HEK293 (cell line): ENCODE data around the gene BORCS5.

Source experiments
- CTCF ChIA-PET: fragments of 350-600 bp; formaldehyde crosslinking; extraction: SDS; loops from one replicate; lab custom pipeline; 2021; ENCODE audit warnings: antibody characterized with exemption; lab: Yijun Ruan, JAX
- POLR2A ChIA-PET: fragments of 300-600 bp; formaldehyde crosslinking; extraction: SDS; loops from one replicate; lab custom pipeline; 2020; ENCODE audit warnings: antibody characterized with exemption, inconsistent platforms; lab: Yijun Ruan, JAX
- H3K27ac ChIP-seq: fragments of 200-500 bp; sonication (Bioruptor generic); 2 replicates; pipeline ENCODE4 v1.5.1; 2014; ENCODE audit warnings: low read depth, low read length, control low read depth, inconsistent platforms; ENCODE audit errors: extremely low read depth
- H3K36me3 ChIP-seq, 2 experiments: fragments of 200-500 bp in 1 of 2; sonication (Bioruptor generic) in 1 of 2; 1 replicate in 1 of 2; 2 replicates in 1 of 2; pipeline ENCODE4 v1.5.1; 2014 to 2017; ENCODE audit warnings: inconsistent platforms in 2 of 2, low read length in 2 of 2; ENCODE audit not compliant: control insufficient read depth in 2 of 2, insufficient read depth in 1 of 2
- H3K4me1 ChIP-seq: fragments of 200-500 bp; sonication (Bioruptor generic); 2 replicates; pipeline ENCODE4 v1.5.1; 2014; ENCODE audit warnings: mild to moderate bottlenecking, low read length, inconsistent platforms; ENCODE audit not compliant: control insufficient read depth, insufficient read depth
- H3K4me3 ChIP-seq: 2 replicates; pipeline ENCODE4 v1.5.1; 2011; ENCODE audit warnings: low read depth, mild to moderate bottlenecking, control low read depth, low read length, moderate library complexity
- H3K9me3 ChIP-seq: fragments of 200-500 bp; sonication (Bioruptor generic); 2 replicates; pipeline ENCODE4 v1.5.1; 2014; ENCODE audit warnings: low read depth, low read length, inconsistent platforms; ENCODE audit not compliant: control insufficient read depth, insufficient read depth
- GFI1B ChIP-seq: fragments of 450-650 bp; formaldehyde crosslinking; IDR thresholded peaks from 2 replicates; pipeline ENCODE4 v1.5.1; 2016; ENCODE audit warnings: missing biosample characterization, missing genetic modification characterization
- MEIS1 ChIP-seq: sonication (generic); formaldehyde crosslinking; IDR thresholded peaks from 2 replicates; pipeline ENCODE4 v1.8.1; 2022; ENCODE audit warnings: missing genetic modification reagents, mild to moderate bottlenecking, borderline replicate concordance
- TRIM28 ChIP-seq: IDR thresholded peaks from 2 replicates; pipeline ENCODE4 v1.6.1; 2011; ENCODE audit warnings: low read length, control low read depth, borderline replicate concordance
- YY1 ChIP-seq: fragments of 450-650 bp; formaldehyde crosslinking; IDR thresholded peaks from 2 replicates; pipeline ENCODE4 v1.5.1; 2018; ENCODE audit warnings: missing biosample characterization, missing genetic modification characterization
- YY2 ChIP-seq: fragments of 450-650 bp; formaldehyde crosslinking; IDR thresholded peaks from 2 replicates; pipeline ENCODE4 v1.5.1; 2016; ENCODE audit warnings: missing biosample characterization, missing genetic modification characterization
- ZFP3 ChIP-seq: fragments of 450-650 bp; formaldehyde crosslinking; IDR thresholded peaks from 2 replicates; pipeline ENCODE4 v1.5.1; 2016; ENCODE audit warnings: low read depth, missing biosample characterization, missing genetic modification characterization
- ZNF16 ChIP-seq: fragments of 450-650 bp; formaldehyde crosslinking; IDR thresholded peaks from 2 replicates; pipeline ENCODE4 v1.5.1; 2016; ENCODE audit warnings: low read depth, missing biosample characterization, missing genetic modification characterization
- ZNF248 ChIP-seq: fragments of 450-650 bp; formaldehyde crosslinking; IDR thresholded peaks from 2 replicates; pipeline ENCODE4 v1.5.1; 2017; ENCODE audit warnings: missing biosample characterization, missing genetic modification characterization
- ZNF292 ChIP-seq: fragments of 450-650 bp; formaldehyde crosslinking; IDR thresholded peaks from 2 replicates; pipeline ENCODE4 v1.5.1; 2016; ENCODE audit warnings: low read depth, missing biosample characterization, missing genetic modification characterization, borderline replicate concordance
- ZNF324 ChIP-seq: fragments of 450-650 bp; formaldehyde crosslinking; IDR thresholded peaks from 2 replicates; pipeline ENCODE4 v1.5.1; 2016; ENCODE audit warnings: missing biosample characterization, missing genetic modification characterization
- ZNF394 ChIP-seq: fragments of 450-650 bp; formaldehyde crosslinking; IDR thresholded peaks from 2 replicates; pipeline ENCODE4 v1.5.1; 2016; ENCODE audit warnings: missing biosample characterization, missing genetic modification characterization, mild to moderate bottlenecking, moderate library complexity, borderline replicate concordance
- ZNF423 ChIP-seq: fragments of 450-650 bp; formaldehyde crosslinking; IDR thresholded peaks from 2 replicates; pipeline ENCODE4 v1.5.1; 2016; ENCODE audit warnings: missing biosample characterization, missing genetic modification characterization
- ZNF433 ChIP-seq: fragments of 450-650 bp; formaldehyde crosslinking; IDR thresholded peaks from 2 replicates; pipeline ENCODE4 v1.5.1; 2016; ENCODE audit warnings: missing biosample characterization, missing genetic modification characterization, low read depth
- ZNF596 ChIP-seq: fragments of 450-650 bp; IDR thresholded peaks from 2 replicates; pipeline ENCODE4 v1.5.0; 2018; ENCODE audit warnings: missing biosample characterization, mild to moderate bottlenecking, missing genetic modification characterization, moderate library complexity
- ZNF670 ChIP-seq: fragments of 450-650 bp; formaldehyde crosslinking; IDR thresholded peaks from 2 replicates; pipeline ENCODE4 v1.5.1; 2016; ENCODE audit warnings: missing biosample characterization, missing genetic modification characterization, low read depth
- ZSCAN30 ChIP-seq: fragments of 450-650 bp; IDR thresholded peaks from 2 replicates; pipeline ENCODE4 v1.5.1; 2018; ENCODE audit warnings: missing biosample characterization, mild to moderate bottlenecking, missing genetic modification characterization, moderate library complexity
- TF ChIP-seq, protein P1 (sequence below): fragments of 450-650 bp; formaldehyde crosslinking; IDR thresholded peaks from 2 replicates; pipeline ENCODE4 v1.5.1; 2017; ENCODE audit warnings: missing biosample characterization, missing genetic modification characterization
- TF ChIP-seq, protein P2 (sequence below): fragments of 450-650 bp; formaldehyde crosslinking; IDR thresholded peaks from 2 replicates; pipeline ENCODE4 v1.5.0; 2017; ENCODE audit warnings: missing biosample characterization, missing genetic modification characterization, borderline replicate concordance
- TF ChIP-seq, protein P3 (sequence below): fragments of 450-650 bp; formaldehyde crosslinking; conservative IDR thresholded peaks from 2 replicates; pipeline ENCODE4 v1.5.1; 2016; ENCODE audit warnings: low read depth, missing biosample characterization, missing genetic modification characterization
- TF ChIP-seq, protein P4 (sequence below): fragments of 450-650 bp; formaldehyde crosslinking; IDR thresholded peaks from 2 replicates; pipeline ENCODE4 v1.5.1; 2016; ENCODE audit warnings: missing biosample characterization, missing genetic modification characterization
- TF ChIP-seq, protein P5 (sequence below): fragments of 450-650 bp; formaldehyde crosslinking; IDR thresholded peaks from 2 replicates; pipeline ENCODE4 v1.5.1; 2016; ENCODE audit warnings: missing biosample characterization, missing genetic modification characterization, borderline replicate concordance

BORCS5 gene

DNA sequence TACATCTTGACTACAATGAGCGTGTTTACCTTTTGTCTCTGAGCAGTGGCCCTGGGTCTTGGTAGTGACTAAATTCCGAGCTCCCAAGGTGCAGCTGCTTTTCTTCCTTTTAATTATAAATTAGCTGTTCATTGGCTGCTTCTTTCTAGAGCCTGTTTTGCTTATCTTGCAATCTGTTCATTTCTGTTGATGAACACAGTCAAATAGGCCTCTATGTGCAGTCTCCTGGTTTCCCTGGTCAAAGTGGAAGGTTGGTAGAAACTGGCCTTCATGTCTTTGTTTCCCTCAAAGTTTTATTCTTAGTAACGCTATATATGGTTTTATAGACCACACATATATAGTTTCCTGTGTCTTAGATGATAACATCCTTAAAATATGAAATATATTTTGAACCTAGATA lies 111.7 kb downstream of the BORCS5 start:
- no peaks in the 10 kb centered on the region for H3K36me3 ChIP-seq
- ChIA-PET POLR2A (no interaction called here), CTCF (no interaction called here)
- H3K4me3 ChIP-seq, result no peak overlapping the region
- no peak overlapping the region for H3K27ac ChIP-seq
- H3K9me3 ChIP-seq, result no peaks in the 10 kb centered on the region
- TF ChIP-seq ZFP3 (tag by site-specific recombination) (no peak), ZSCAN30 (no peak), ZNF394 (tag by site-specific recombination) (no peak), ZNF248 (tag by site-specific recombination) (no peak), MEIS1 (CRISPR knock-in tag) (no peak), TRIM28 (no peak), ZNF324 (tag by site-specific recombination) (no peak), GFI1B (tag by site-specific recombination) (no peak)
- TF ChIP-seq, protein P1, sequence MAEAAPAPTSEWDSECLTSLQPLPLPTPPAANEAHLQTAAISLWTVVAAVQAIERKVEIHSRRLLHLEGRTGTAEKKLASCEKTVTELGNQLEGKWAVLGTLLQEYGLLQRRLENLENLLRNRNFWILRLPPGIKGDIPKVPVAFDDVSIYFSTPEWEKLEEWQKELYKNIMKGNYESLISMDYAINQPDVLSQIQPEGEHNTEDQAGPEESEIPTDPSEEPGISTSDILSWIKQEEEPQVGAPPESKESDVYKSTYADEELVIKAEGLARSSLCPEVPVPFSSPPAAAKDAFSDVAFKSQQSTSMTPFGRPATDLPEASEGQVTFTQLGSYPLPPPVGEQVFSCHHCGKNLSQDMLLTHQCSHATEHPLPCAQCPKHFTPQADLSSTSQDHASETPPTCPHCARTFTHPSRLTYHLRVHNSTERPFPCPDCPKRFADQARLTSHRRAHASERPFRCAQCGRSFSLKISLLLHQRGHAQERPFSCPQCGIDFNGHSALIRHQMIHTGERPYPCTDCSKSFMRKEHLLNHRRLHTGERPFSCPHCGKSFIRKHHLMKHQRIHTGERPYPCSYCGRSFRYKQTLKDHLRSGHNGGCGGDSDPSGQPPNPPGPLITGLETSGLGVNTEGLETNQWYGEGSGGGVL (tag by site-specific recombination), result no peak
- TF ChIP-seq, protein P2, sequence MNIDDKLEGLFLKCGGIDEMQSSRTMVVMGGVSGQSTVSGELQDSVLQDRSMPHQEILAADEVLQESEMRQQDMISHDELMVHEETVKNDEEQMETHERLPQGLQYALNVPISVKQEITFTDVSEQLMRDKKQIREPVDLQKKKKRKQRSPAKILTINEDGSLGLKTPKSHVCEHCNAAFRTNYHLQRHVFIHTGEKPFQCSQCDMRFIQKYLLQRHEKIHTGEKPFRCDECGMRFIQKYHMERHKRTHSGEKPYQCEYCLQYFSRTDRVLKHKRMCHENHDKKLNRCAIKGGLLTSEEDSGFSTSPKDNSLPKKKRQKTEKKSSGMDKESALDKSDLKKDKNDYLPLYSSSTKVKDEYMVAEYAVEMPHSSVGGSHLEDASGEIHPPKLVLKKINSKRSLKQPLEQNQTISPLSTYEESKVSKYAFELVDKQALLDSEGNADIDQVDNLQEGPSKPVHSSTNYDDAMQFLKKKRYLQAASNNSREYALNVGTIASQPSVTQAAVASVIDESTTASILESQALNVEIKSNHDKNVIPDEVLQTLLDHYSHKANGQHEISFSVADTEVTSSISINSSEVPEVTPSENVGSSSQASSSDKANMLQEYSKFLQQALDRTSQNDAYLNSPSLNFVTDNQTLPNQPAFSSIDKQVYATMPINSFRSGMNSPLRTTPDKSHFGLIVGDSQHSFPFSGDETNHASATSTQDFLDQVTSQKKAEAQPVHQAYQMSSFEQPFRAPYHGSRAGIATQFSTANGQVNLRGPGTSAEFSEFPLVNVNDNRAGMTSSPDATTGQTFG (tag by site-specific recombination), result no peak
- TF ChIP-seq, protein P3, sequence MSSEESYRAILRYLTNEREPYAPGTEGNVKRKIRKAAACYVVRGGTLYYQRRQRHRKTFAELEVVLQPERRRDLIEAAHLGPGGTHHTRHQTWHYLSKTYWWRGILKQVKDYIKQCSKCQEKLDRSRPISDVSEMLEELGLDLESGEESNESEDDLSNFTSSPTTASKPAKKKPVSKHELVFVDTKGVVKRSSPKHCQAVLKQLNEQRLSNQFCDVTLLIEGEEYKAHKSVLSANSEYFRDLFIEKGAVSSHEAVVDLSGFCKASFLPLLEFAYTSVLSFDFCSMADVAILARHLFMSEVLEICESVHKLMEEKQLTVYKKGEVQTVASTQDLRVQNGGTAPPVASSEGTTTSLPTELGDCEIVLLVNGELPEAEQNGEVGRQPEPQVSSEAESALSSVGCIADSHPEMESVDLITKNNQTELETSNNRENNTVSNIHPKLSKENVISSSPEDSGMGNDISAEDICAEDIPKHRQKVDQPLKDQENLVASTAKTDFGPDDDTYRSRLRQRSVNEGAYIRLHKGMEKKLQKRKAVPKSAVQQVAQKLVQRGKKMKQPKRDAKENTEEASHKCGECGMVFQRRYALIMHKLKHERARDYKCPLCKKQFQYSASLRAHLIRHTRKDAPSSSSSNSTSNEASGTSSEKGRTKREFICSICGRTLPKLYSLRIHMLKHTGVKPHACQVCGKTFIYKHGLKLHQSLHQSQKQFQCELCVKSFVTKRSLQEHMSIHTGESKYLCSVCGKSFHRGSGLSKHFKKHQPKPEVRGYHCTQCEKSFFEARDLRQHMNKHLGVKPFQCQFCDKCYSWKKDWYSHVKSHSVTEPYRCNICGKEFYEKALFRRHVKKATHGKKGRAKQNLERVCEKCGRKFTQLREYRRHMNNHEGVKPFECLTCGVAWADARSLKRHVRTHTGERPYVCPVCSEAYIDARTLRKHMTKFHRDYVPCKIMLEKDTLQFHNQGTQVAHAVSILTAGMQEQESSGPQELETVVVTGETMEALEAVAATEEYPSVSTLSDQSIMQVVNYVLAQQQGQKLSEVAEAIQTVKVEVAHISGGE (tag by site-specific recombination), result no peak
- no peaks in the 10 kb centered on the region for H3K4me1 ChIP-seq

DNA sequence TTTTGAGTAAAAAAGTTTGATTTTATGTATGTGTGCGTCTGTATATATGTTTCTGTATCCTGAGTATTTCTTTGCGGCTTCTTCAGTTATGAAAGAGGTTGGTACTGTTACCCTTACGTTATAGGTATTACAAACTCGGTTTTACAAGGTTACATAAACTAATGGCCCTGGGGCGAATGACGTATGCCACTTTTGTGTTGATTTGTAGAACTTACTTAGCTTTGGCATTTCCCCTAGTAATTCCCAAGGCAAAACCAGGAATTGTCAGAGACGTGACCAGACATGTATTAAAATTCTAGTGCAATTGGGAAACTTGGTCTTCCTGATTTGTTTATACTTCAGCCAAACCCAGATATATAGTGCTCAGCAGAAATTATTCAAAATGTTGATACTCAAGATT lies 112.5 kb downstream of the BORCS5 start:
- no peaks in the 10 kb centered on the region for H3K9me3 ChIP-seq
- H3K4me1 ChIP-seq, result no peaks in the 10 kb centered on the region
- H3K4me3 ChIP-seq, result no peak overlapping the region
- H3K27ac ChIP-seq, result no peak overlapping the region
- CTCF ChIA-PET, result interaction anchor here (0.6 kb wide), 1 partner anchor 233 kb away, joined by 6 read pairs; no protein-coding TSS in a partner anchor
- H3K36me3 ChIP-seq, result peaks cover 0 to under 1% of the 10 kb centered on the region in 2 experiments; a peak in 1 of 3 replicates
- POLR2A ChIA-PET, result no interaction called here
- TF ChIP-seq ZNF670 (tag by site-specific recombination) (no peak), YY1 (tag by site-specific recombination) (no peak), ZNF292 (tag by site-specific recombination) (no peak), ZNF433 (no peak), YY2 (no peak), ZNF596 (no peak), ZNF423 (tag by site-specific recombination) (no peak), ZNF16 (tag by site-specific recombination) (no peak)
- TF ChIP-seq, protein P4, sequence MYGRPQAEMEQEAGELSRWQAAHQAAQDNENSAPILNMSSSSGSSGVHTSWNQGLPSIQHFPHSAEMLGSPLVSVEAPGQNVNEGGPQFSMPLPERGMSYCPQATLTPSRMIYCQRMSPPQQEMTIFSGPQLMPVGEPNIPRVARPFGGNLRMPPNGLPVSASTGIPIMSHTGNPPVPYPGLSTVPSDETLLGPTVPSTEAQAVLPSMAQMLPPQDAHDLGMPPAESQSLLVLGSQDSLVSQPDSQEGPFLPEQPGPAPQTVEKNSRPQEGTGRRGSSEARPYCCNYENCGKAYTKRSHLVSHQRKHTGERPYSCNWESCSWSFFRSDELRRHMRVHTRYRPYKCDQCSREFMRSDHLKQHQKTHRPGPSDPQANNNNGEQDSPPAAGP (tag by site-specific recombination), result no peak
- TF ChIP-seq, protein P5, sequence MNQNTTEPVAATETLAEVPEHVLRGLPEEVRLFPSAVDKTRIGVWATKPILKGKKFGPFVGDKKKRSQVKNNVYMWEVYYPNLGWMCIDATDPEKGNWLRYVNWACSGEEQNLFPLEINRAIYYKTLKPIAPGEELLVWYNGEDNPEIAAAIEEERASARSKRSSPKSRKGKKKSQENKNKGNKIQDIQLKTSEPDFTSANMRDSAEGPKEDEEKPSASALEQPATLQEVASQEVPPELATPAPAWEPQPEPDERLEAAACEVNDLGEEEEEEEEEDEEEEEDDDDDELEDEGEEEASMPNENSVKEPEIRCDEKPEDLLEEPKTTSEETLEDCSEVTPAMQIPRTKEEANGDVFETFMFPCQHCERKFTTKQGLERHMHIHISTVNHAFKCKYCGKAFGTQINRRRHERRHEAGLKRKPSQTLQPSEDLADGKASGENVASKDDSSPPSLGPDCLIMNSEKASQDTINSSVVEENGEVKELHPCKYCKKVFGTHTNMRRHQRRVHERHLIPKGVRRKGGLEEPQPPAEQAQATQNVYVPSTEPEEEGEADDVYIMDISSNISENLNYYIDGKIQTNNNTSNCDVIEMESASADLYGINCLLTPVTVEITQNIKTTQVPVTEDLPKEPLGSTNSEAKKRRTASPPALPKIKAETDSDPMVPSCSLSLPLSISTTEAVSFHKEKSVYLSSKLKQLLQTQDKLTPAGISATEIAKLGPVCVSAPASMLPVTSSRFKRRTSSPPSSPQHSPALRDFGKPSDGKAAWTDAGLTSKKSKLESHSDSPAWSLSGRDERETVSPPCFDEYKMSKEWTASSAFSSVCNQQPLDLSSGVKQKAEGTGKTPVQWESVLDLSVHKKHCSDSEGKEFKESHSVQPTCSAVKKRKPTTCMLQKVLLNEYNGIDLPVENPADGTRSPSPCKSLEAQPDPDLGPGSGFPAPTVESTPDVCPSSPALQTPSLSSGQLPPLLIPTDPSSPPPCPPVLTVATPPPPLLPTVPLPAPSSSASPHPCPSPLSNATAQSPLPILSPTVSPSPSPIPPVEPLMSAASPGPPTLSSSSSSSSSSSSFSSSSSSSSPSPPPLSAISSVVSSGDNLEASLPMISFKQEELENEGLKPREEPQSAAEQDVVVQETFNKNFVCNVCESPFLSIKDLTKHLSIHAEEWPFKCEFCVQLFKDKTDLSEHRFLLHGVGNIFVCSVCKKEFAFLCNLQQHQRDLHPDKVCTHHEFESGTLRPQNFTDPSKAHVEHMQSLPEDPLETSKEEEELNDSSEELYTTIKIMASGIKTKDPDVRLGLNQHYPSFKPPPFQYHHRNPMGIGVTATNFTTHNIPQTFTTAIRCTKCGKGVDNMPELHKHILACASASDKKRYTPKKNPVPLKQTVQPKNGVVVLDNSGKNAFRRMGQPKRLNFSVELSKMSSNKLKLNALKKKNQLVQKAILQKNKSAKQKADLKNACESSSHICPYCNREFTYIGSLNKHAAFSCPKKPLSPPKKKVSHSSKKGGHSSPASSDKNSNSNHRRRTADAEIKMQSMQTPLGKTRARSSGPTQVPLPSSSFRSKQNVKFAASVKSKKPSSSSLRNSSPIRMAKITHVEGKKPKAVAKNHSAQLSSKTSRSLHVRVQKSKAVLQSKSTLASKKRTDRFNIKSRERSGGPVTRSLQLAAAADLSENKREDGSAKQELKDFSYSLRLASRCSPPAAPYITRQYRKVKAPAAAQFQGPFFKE, result no peak
